ENCODE results near the gene METTL27.

DNA sequence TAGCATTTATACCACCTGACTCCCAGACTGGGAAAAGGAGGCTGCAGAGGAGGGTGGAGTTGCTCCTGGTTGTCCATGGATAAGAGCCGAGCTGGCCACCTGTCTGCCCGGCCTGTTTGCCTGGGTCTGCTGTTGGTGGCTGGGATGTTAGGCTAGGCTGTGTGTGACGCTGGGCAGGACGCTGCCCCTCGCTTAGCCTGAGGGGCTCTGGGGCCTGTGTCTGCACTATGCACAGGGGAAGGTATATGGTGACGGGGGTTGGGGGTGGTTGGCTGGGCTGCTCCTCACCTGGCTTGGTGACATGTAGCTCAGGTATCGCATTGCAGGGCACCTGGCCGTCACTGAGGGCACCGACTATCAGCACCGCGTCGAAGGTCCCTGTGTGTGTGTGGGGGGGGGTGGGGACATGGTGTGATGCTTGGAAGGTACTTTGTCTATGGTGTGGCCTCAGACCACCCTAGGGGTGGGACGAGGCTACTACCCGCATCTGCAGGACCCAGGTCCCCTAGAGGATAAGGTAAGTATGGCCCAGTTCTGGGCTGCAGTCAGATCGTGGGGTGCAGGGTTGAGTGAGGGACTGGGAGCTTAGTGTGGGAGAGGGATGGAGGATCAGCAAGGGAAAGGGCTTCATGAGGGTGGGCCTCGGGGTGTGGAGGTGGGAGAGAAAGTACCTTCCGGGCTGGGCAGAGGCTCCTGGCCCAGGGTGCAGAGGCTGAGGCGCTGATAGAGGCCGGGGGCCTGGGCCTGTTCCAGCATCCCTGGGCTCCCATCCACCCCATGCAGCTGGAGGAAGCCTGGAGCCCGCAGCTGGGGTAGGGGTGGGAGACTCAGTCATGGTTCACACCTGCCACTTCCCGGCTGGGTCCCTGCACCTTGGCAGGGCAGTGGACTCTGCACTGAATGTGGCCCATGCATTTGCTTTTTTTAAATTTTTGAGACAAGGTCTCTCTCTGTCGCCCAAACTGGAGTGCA, 2.3 kb downstream of the METTL27 start:
- TF ChIP-seq, protein P1, sequence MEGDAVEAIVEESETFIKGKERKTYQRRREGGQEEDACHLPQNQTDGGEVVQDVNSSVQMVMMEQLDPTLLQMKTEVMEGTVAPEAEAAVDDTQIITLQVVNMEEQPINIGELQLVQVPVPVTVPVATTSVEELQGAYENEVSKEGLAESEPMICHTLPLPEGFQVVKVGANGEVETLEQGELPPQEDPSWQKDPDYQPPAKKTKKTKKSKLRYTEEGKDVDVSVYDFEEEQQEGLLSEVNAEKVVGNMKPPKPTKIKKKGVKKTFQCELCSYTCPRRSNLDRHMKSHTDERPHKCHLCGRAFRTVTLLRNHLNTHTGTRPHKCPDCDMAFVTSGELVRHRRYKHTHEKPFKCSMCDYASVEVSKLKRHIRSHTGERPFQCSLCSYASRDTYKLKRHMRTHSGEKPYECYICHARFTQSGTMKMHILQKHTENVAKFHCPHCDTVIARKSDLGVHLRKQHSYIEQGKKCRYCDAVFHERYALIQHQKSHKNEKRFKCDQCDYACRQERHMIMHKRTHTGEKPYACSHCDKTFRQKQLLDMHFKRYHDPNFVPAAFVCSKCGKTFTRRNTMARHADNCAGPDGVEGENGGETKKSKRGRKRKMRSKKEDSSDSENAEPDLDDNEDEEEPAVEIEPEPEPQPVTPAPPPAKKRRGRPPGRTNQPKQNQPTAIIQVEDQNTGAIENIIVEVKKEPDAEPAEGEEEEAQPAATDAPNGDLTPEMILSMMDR (IDR thresholded peaks at IDR 0.05 in 8 of 11, conservative IDR thresholded peaks at IDR 0.05 in 3 of 11) = no peak
- no peak for TF ChIP-seq POLR2A (IDR thresholded peaks at IDR 0.05)

All from spleen (tissue), 7 donors.